Left kidney (tissue), 8 donors: ENCODE data around the gene DYRK4. TPM values are rescaled to one million over a fixed set of nuclear protein-coding genes. Genes with fewer than 3 reads are reported as not detected.
A peak's percentile ranks its signal among the peaks of the same experiment; 100 is the strongest.
"Not testable (repeated sequence)": the region's sequence is repeated elsewhere in the genome, so short reads cannot be mapped to it uniquely, and the experiment has no call there.

Source experiments
- DNase-seq: peaks from one replicate; pipeline ENCODE4 v3.0.0-alpha.2; 2013
- long read RNA-seq, 8 donors: transcript quantifications; one replicate each; lab custom pipeline, GENCODE V29; 2026
- polyA plus RNA-seq: library from polyadenylated mRNA; unstranded; fragments of 120-200 nt; gene quantifications from one replicate; pipeline ENCODE4 v1.2.1, GENCODE V29; 2013; ENCODE audit not compliant: insufficient read length

Gene DYRK4
- 47.5 TPM for polyA plus RNA-seq
- long read RNA-seq, donor 1, partial matches to known transcripts = 9 of 15 reads
- long read RNA-seq, donor 1, other reads (novel, unspliced or antisense) = 0 of 15 reads
- long read RNA-seq, donor 2, partial matches to known transcripts = 6 of 8 reads
- long read RNA-seq, donor 2, other reads (novel, unspliced or antisense) = 0 of 8 reads
- long read RNA-seq, donor 3, partial matches to known transcripts = 8 of 10 reads
- long read RNA-seq, donor 3, other reads (novel, unspliced or antisense) = 0 of 10 reads
- long read RNA-seq, donor 4, partial matches to known transcripts = 0 of 3 reads
- long read RNA-seq, donor 4, other reads (novel, unspliced or antisense) = 0 of 3 reads
- long read RNA-seq, donor 5, partial matches to known transcripts = 35 of 45 reads
- long read RNA-seq, donor 5, other reads (novel, unspliced or antisense) = 0 of 45 reads
- long read RNA-seq, donor 6, partial matches to known transcripts = 14 of 23 reads
- long read RNA-seq, donor 6, other reads (novel, unspliced or antisense) = 5 of 23 reads
- long read RNA-seq, donor 7, partial matches to known transcripts = 13 of 26 reads
- long read RNA-seq, donor 7, other reads (novel, unspliced or antisense) = 6 of 26 reads
- long read RNA-seq, donor 8, partial matches to known transcripts = 0 of 2 reads
- long read RNA-seq, donor 8, other reads (novel, unspliced or antisense) = 0 of 2 reads

GRCh38 chr12:4562034-4562657 is at the start of gene DYRK4:
DYRK4 (plus strand) TSS chr12:4562208; CDS start chr12:4562246, 38 bp downstream.
- peak; percentile 92 for DNase-seq

DNA sequence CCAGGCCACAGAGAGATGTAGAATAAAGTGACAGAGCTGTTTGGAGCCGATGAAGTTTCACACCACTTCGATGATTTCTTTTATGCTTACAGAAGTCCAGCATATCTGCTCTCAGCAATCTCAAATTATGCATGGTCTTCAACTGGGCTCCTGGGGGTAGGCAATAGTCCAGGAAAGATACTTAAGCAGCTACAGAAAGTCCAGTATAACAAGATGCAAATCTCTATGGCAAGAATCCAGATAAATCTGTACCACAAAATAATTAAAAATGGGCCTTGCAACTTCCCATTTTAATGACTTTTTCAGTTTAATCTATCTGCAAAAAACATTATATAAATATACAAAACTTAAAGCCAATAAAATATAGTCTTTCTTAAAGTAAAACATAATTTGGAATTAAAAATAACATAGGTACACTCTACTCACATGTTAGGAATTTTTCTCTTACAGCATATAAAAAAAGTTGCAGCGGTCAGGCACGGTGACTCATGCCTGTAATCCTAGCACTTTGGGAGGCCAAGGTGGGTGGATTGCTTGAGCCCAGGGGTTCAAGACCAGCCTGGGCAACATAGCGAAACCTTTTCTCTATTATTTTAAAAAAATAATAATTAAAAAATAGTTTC is 43.8 kb upstream of the DYRK4 start:
- no peak for DNase-seq

GRCh38 chr12:4523443-4523842 is 38.6 kb upstream of the DYRK4 start:
- not testable (repeated sequence) for DNase-seq

DNA sequence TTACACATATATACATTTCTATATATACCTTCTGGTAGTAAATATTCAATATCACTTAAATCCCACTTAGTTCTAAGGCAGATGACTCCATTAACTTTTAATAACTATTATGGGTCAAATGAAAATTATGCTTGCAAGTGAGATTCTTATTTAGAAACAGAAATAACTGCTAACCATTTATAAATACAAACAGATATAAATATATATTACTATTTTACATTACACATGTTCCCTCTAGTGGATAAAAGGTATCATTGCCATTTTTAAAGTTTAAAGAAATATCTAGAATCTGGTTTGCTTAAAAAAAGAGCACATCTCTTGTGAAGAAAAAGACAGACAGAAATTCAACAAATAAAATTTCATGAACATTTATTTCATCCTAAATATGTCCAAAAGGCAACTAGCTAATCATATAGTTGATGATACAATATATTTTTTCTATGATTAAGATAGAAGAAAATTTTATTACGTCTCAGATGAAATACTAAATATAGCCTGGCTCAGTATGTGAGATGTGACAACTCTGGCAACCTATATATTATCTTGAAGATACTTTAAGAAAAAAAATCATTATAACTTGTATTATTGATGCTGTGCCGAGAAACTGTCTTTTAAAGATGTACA is 35.0 kb upstream of the DYRK4 start:
- no peak for DNase-seq

DNA sequence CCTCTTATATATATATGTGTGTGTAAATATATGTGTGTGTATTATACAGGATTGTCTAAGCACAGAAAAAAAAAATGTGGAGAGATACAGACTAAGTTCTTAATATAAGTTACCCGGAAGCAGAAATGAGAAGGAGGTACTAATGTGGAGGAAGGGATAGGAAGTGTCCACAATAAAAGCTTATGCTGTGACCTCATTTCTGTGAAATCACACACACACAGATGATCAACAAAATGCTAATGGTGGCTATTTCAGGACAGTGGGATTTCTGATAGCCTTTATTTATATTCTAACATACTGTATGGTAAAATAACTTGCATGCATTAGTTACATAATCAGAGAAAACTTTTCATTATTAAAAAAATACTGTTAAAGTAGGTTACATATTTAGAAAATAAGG is 31.8 kb upstream of the DYRK4 start:
- DNase-seq = no peak

DNA sequence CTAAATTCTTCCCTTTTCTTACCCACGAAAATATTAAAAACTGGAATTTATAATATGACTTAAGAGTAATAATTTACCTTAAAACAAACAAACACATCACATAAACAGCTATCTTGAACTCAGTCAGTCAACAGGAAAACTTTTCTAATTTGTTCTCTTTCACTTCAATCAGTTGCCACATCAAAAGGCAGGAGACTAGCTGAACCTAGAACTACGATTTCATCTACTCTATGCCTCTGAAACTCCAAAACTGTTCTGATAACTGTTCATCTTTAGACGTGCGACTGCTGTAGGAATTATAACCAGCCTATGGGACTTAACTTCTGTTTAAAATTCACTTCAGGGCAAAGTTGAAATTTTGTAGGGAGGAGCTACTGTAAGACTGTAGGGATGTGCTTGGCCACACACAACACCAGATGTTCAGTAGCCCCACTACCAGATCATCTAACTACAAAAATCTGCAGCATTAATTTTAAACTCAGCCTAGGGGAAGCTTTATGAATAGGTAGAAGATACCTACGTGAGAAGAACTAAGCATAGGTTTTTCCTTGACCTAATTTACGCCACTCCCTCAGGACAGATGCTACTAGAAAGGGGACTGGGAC is 30.9 kb upstream of the DYRK4 start:
- no peak for DNase-seq

DNA sequence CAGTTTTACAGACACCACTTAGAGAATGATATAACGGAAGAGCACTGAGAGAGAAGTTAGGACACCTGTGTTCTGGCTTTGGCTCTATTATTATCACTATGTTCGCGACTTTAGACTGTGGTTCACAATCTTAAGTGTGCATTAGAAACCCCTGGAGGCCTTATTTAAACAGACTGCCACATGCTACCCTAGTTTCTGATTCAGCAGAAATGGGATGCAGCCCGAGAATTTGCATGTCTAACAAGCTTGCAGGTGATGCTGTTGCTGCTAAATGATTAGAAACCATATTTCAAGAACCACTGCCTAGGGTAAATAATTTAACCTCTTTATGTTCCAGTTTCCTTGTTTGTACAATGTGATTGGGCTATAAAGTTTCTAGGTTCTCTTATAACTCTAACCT is 26.9 kb upstream of the DYRK4 start:
- DNase-seq = no peak

DNA sequence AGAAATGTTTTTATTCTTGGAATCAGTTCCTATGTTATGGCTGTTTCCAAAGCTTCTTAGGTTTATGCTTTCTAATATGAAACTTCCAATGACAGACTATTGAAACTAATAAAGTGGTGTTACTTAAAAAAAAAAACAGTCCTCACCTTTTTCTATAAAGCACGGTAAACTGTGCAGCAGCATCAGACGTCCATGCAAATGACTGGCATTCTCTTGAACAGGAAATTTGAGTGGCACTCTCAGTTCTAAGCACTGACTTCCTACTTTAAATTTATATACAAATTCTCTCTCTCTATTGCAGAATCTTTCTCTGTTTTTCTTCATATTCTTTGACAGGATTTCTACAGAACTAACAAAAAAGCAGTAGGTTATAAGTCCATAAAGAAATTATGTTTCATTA is 26.1 kb upstream of the DYRK4 start:
- DNase-seq = no peak

DNA sequence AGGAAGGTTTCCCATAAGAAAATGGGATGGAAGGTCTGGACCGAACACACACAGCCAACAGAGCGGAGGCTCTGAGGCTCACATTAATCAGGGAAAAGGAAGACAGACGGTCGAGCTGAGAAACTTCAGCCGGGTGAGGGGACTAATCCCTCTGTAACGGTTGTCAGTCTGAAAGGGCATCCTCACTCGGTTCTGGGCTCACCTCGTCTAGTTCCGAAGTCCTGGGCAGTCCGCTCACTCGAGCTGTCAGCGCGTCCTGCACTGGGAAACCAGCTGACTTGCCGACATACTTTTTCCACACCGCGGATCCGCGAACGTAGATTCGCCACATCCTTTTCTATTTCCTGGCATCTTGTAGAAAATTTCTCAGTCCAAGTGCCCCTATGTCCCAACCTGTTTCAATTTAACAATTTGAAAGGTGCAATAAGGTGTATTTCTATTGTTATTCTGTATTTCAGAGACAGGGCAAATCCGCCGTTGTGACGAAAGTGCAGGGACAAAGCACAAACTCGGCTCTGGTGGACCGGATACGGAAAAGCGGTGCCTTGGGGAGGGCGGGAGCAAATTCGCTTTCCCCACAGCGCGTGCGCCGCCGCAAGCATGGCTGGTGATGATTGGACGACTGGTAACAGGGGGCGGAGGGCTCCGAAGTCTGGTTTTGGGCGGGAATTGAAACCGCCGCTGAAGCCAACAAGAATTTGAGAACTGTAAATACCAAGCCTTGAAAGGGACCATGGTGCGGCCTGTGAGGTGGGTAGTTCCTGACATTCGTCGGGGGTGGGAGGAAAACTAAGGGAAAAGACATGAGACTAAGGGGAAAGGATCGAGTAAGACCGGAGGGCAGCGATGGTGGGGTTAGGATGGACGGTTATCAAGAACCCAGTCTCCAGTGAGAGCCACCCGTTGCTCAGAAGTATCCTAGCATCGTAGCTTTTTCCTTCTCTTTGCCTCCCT is 23.5 kb upstream of the DYRK4 start, which contains the start of gene RAD51AP1:
Gene RAD51AP1 (plus strand): TSS at position 684 of the 954 bp plus-strand sequence. CDS start 50 bp downstream, at position 734.
- peak; percentile 96 for DNase-seq

DNA sequence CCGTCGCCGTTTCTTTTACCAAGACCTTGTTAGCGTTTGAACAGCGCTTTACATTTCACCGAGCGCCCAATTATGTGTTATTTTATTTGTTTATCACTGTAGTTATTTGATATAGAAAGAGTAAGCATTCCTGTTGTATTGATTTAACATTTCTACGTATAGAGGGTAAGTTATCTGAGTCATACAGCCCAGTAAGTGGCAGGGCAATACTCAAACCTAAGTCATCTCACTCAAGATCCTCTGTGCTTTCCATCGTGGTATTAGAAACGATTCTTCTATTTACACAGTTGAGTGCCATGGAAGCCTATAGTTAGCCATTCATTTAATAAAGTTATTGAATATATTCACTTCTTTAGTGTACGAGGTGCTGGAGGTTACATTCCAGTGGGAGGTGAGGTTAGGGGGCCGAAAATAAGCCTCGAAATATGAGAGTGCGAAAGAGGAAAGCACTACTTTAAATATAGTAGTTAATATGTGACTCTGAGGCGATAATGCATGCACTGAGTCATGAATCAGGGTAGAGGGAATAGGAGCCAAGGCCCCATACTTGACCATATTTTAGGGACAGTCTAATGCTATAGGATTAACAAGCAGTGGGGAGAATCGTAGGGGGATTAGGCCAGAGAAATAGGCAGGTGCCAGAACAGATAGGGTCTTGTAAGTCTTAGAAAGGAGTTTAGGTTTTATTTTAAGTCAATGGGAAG is 22.7 kb upstream of the DYRK4 start:
- DNase-seq = no peak

GRCh38 chr12:4540170-4540569 is 21.8 kb upstream of the DYRK4 start:
- no peak for DNase-seq

DNA sequence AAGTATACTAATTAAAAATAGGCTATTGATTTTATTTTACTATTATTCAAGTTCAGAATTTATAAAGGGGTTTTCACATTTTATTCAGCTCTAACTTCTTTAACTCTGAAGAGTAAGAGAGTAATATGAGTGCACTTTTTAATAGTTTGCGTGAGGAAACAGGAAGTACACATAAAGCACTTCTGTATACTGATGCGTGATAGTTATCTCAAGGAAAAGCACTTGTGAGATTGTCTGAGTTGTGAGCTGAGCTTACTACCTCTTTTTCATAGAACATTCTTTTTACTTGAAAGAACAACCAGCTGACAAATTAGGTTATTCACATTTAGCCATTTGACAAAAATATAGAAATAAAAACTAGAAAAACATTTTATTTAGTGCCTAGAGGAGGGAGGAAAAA is 21.4 kb upstream of the DYRK4 start:
- DNase-seq = no peak

DNA sequence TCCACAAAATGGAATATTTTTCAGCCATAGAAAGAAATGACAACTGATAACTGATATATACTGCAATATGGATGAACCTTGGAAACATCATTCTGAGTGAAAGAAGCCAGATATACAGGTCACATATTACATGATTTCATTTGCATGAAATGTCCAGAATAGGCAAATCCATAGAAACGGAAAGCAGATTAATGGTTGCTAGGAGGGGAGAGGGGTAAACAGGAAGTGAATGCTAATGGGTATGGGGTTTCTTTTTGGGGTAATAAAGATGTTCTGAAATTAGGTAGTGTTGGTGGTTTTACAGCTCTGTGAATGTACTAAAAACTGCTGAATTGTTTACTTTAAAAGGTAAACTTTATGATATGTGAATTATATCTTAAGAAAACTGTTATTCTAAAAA is 16.8 kb upstream of the DYRK4 start:
- no peak for DNase-seq

GRCh38 chr12:4552191-4552590 is 9.8 kb upstream of the DYRK4 start:
- no peak for DNase-seq

GRCh38 chr12:4553943-4554342 is 8.1 kb upstream of the DYRK4 start:
- DNase-seq = no peak

GRCh38 chr12:4555804-4556203 is 6.2 kb upstream of the DYRK4 start:
- no peak for DNase-seq

GRCh38 chr12:4556735-4557530 is 5.1 kb upstream of the DYRK4 start:
- no peak for DNase-seq

GRCh38 chr12:4557586-4557985 is 4.4 kb upstream of the DYRK4 start:
- no peak for DNase-seq

- no peak for DNase-seq
Observed at GRCh38 chr12:4558171-4558570, 3.8 kb upstream of the DYRK4 start.
